Liver (tissue), 9 donors: ENCODE results near the gene GXYLT1. TPM values are rescaled to one million over a fixed set of nuclear protein-coding genes. Genes with fewer than 3 reads are reported as not detected.
A peak's percentile ranks its signal among the peaks of the same experiment; 100 is the strongest.

ENCODE experiments used
- DNase-seq: peaks from one replicate; pipeline ENCODE4 v3.0.0-alpha.2; 2017; ENCODE audit warnings: low spot score
- H3K27ac ChIP-seq, 2 donors: one replicate each; pipeline ENCODE4 v1.7.0; 2013; ENCODE audit warnings: inconsistent platforms in 2 of 2, low read length in 2 of 2, control low read depth in 1 of 2, low read depth in 1 of 2, mild to moderate bottlenecking in 1 of 2
- H3K27me3 ChIP-seq, 4 donors: one replicate each; pipeline versions ENCODE4 v1.6.1 to v1.7.0; 2013; ENCODE audit warnings: low read length in 3 of 4, inconsistent platforms in 1 of 4, mild to moderate bottlenecking in 1 of 4, moderate library complexity in 1 of 4; ENCODE audit not compliant: control insufficient read depth in 4 of 4, insufficient read depth in 4 of 4
- H3K36me3 ChIP-seq, 4 donors: one replicate each; pipeline versions ENCODE4 v1.6.1 to v1.7.0; 2013; ENCODE audit warnings: low read length in 3 of 4, mild to moderate bottlenecking in 3 of 4, low read depth in 1 of 4, moderate library complexity in 1 of 4; ENCODE audit not compliant: control insufficient read depth in 4 of 4, insufficient read depth in 3 of 4
- H3K4me1 ChIP-seq, 4 donors: one replicate each; pipeline versions ENCODE4 v1.6.1 to v1.7.0; 2013; ENCODE audit warnings: low read length in 3 of 4, mild to moderate bottlenecking in 3 of 4, moderate library complexity in 1 of 4; ENCODE audit not compliant: control insufficient read depth in 4 of 4, insufficient read depth in 4 of 4
- H3K4me3 ChIP-seq, 3 donors: one replicate each; pipeline versions ENCODE4 v1.6.1 to v1.7.0; 2013; ENCODE audit warnings: low read length in 3 of 3, control low read depth in 1 of 3, low read depth in 1 of 3, mild to moderate bottlenecking in 1 of 3
- H3K9ac ChIP-seq, 2 donors: one replicate each; pipeline ENCODE4 v1.7.0; 2013; ENCODE audit warnings: low read length in 2 of 2, mild to moderate bottlenecking in 2 of 2, moderate library complexity in 2 of 2, control low read depth in 1 of 2, low read depth in 1 of 2
- H3K9me3 ChIP-seq, 4 donors: one replicate each; pipeline versions ENCODE4 v1.6.1 to v1.7.0; 2013; ENCODE audit warnings: low read length in 3 of 4; ENCODE audit not compliant: control insufficient read depth in 4 of 4
- EGR1 ChIP-seq, 2 donors: IDR thresholded peaks; 2 replicates each; pipeline ENCODE4 v1.6.1; 2016 to 2018; ENCODE audit warnings: antibody characterized with exemption in 2 of 2, low read depth in 2 of 2
- FOXA1 ChIP-seq: IDR thresholded peaks from 2 replicates; pipeline ENCODE4 v1.6.1; 2016; ENCODE audit warnings: antibody characterized with exemption
- HNF4A ChIP-seq, 2 donors: conservative IDR thresholded peaks; 2 replicates each; pipeline ENCODE4 v1.6.1; 2016; ENCODE audit warnings: antibody characterized with exemption in 2 of 2, mild to moderate bottlenecking in 2 of 2
- HNF4G ChIP-seq: IDR thresholded peaks from 2 replicates; pipeline ENCODE4 v1.6.1; 2016; ENCODE audit warnings: antibody characterized with exemption
- JUND ChIP-seq, 2 donors: IDR thresholded peaks; 2 replicates each; pipeline ENCODE4 v1.6.1; 2016; ENCODE audit warnings: antibody characterized with exemption in 2 of 2
- RAD21 ChIP-seq, 2 donors: IDR thresholded peaks; 2 replicates each; pipeline ENCODE4 v1.6.1; 2016; ENCODE audit warnings: antibody characterized with exemption in 2 of 2, mild to moderate bottlenecking in 2 of 2
- RXRA ChIP-seq, 2 donors: IDR thresholded peaks; 2 replicates each; pipeline ENCODE4 v1.6.1; 2017 to 2018; ENCODE audit warnings: antibody characterized with exemption in 2 of 2, mild to moderate bottlenecking in 1 of 2
- SP1 ChIP-seq: IDR thresholded peaks from 2 replicates; pipeline ENCODE4 v1.6.1; 2018; ENCODE audit warnings: antibody characterized with exemption, mild to moderate bottlenecking
- TAF1 ChIP-seq: conservative IDR thresholded peaks from 2 replicates; pipeline ENCODE4 v1.6.1; 2016; ENCODE audit warnings: antibody characterized with exemption, mild to moderate bottlenecking
- YY1 ChIP-seq: IDR thresholded peaks from 2 replicates; pipeline ENCODE4 v1.6.1; 2016; ENCODE audit warnings: antibody characterized with exemption, mild to moderate bottlenecking
- WGBS: extraction: QIAGEN DNeasy Blood & Tissue Kit; methylation state at CpG from one replicate; pipeline ENCODE4 v1.1.7; 2013; 5-methylcytosine and 5-hydroxymethylcytosine counted together
- polyA plus RNA-seq, 2 donors: library from polyadenylated mRNA; stranded (reverse) in 1 of 2; unstranded in 1 of 2; fragments of 200-250 nt in 1 of 2; fragments of >200 nt in 1 of 2; fragmentation: Nextera tagmentation in 1 of 2; extraction: Ambion mirVana in 1 of 2; gene quantifications; one replicate each; pipeline versions ENCODE4 v1.2.1 to v1.2.3, GENCODE V29; 2013 to 2015
- total RNA-seq, 2 donors: library from RNA; depleted of rRNA; stranded (reverse); fragments of >200 nt; gene quantifications; one replicate each; pipeline ENCODE4 v1.2.3, GENCODE V29; 2014
- TF ChIP-seq, protein P1 (sequence below): IDR thresholded peaks from 2 replicates; pipeline ENCODE4 v1.6.1; 2016; ENCODE audit warnings: antibody characterized with exemption
- TF ChIP-seq, protein P2 (sequence below): IDR thresholded peaks from 2 replicates; pipeline ENCODE4 v1.6.1; 2016; ENCODE audit warnings: antibody characterized with exemption
- TF ChIP-seq, protein P3 (sequence below): fragments of 150-350 bp; IDR thresholded peaks from 2 replicates; pipeline ENCODE4 v1.5.1; 2017; ENCODE audit warnings: improper control_type of control experiment, low read depth, low read length; ENCODE audit not compliant: missing input control
- TF ChIP-seq, protein P4 (sequence below): IDR thresholded peaks from 2 replicates; pipeline ENCODE4 v1.6.1; 2016; ENCODE audit warnings: antibody characterized with exemption
- TF ChIP-seq, protein P5 (sequence below): IDR thresholded peaks from 2 replicates; pipeline ENCODE4 v1.6.1; 2016; ENCODE audit warnings: antibody characterized with exemption, mild to moderate bottlenecking
- donor health status: healthy.
- donor health status: healthy.
- donor health status: healthy.
- donor health status: healthy.
- donor health status: healthy.

The GXYLT1 gene
- total and polyA plus RNA-seq, 4 donors, result 2.8 to 13.7 (median 7.6) TPM

DNA sequence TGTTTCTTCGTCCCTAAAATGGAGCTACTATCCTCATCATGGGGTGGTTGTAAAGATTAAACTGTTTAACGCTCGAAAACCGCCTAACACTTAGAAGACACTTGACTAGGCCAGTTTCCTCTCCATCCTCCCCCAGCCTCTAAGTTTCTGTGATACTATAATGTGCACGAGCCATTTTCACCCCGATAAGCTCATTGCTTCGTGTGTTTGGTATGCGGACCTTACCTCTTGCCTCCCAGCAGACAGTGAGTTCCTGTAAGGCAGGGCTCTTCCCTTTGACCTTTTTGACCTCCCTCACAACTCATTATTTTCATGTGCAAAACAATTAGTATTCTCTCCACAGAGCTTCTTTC lies 499 bp upstream of the GXYLT1 start:
- no peaks in the 10 kb centered on the region for H3K36me3 ChIP-seq
- peak overlapping the region; percentile 68 to 97 (median 85) for H3K4me3 ChIP-seq
- DNase-seq, result no peak
- TF ChIP-seq FOXA1 (no peak), RXRA (IDR thresholded peaks at IDR 0.05) (no peak), TAF1 (no peak), EGR1 (IDR thresholded peaks at IDR 0.05; ENCODE audit: low read depth in 2 of 2) (no peak), YY1 (no peak), SP1 (no peak)
- TF ChIP-seq, protein P1, sequence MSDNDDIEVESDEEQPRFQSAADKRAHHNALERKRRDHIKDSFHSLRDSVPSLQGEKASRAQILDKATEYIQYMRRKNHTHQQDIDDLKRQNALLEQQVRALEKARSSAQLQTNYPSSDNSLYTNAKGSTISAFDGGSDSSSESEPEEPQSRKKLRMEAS, result no peak
- H3K9ac ChIP-seq, result peak overlapping the region in 1 of 2 donors; percentile 30
- 17% methylated on average over 8 of the region's 8 CpGs for WGBS
- H3K27me3 ChIP-seq, result no peaks in the 10 kb centered on the region
- H3K9me3 ChIP-seq, result no peaks in the 10 kb centered on the region
- H3K27ac ChIP-seq, result peak overlapping the region; percentile 84 to 86
- H3K4me1 ChIP-seq, result peaks cover 0 to 20% (median 15%) of the 10 kb centered on the region in 4 donors

DNA sequence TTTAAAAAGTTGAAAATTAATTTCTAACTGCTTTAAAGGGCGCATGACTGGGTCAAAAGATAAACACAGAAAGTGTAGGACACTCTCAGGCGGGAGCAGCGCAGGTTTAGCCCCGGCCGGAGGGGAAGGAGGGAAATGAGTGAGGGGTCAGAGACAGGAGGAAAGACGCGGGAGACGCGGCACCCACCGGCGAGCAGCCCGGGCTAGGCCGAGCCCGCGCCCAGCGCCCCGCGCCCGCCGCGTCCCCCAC lies 591 bp downstream of the GXYLT1 start:
- no peaks in the 10 kb centered on the region for H3K36me3 ChIP-seq
- DNase-seq, result no peak
- peak overlapping the region; percentile 7 to 77 for H3K9ac ChIP-seq
- no peaks in the 10 kb centered on the region for H3K27me3 ChIP-seq
- TF ChIP-seq, protein P2, sequence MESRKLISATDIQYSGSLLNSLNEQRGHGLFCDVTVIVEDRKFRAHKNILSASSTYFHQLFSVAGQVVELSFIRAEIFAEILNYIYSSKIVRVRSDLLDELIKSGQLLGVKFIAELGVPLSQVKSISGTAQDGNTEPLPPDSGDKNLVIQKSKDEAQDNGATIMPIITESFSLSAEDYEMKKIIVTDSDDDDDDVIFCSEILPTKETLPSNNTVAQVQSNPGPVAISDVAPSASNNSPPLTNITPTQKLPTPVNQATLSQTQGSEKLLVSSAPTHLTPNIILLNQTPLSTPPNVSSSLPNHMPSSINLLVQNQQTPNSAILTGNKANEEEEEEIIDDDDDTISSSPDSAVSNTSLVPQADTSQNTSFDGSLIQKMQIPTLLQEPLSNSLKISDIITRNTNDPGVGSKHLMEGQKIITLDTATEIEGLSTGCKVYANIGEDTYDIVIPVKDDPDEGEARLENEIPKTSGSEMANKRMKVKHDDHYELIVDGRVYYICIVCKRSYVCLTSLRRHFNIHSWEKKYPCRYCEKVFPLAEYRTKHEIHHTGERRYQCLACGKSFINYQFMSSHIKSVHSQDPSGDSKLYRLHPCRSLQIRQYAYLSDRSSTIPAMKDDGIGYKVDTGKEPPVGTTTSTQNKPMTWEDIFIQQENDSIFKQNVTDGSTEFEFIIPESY, result no peak
- TF ChIP-seq TAF1 (no peak), YY1 (no peak), FOXA1 (no peak), HNF4A (conservative IDR thresholded peaks at IDR 0.05) (no peak), RAD21 (IDR thresholded peaks at IDR 0.05) (no peak), JUND (IDR thresholded peaks at IDR 0.05) (no peak), HNF4G (no peak), EGR1 (IDR thresholded peaks at IDR 0.05; ENCODE audit: low read depth in 2 of 2) (no peak), RXRA (IDR thresholded peaks at IDR 0.05) (no peak), SP1 (no peak)
- TF ChIP-seq, protein P3, sequence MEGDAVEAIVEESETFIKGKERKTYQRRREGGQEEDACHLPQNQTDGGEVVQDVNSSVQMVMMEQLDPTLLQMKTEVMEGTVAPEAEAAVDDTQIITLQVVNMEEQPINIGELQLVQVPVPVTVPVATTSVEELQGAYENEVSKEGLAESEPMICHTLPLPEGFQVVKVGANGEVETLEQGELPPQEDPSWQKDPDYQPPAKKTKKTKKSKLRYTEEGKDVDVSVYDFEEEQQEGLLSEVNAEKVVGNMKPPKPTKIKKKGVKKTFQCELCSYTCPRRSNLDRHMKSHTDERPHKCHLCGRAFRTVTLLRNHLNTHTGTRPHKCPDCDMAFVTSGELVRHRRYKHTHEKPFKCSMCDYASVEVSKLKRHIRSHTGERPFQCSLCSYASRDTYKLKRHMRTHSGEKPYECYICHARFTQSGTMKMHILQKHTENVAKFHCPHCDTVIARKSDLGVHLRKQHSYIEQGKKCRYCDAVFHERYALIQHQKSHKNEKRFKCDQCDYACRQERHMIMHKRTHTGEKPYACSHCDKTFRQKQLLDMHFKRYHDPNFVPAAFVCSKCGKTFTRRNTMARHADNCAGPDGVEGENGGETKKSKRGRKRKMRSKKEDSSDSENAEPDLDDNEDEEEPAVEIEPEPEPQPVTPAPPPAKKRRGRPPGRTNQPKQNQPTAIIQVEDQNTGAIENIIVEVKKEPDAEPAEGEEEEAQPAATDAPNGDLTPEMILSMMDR, result no peak
- TF ChIP-seq, protein P1, result no peak
- TF ChIP-seq, protein P4, sequence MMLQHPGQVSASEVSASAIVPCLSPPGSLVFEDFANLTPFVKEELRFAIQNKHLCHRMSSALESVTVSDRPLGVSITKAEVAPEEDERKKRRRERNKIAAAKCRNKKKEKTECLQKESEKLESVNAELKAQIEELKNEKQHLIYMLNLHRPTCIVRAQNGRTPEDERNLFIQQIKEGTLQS, result no peak
- TF ChIP-seq, protein P5, sequence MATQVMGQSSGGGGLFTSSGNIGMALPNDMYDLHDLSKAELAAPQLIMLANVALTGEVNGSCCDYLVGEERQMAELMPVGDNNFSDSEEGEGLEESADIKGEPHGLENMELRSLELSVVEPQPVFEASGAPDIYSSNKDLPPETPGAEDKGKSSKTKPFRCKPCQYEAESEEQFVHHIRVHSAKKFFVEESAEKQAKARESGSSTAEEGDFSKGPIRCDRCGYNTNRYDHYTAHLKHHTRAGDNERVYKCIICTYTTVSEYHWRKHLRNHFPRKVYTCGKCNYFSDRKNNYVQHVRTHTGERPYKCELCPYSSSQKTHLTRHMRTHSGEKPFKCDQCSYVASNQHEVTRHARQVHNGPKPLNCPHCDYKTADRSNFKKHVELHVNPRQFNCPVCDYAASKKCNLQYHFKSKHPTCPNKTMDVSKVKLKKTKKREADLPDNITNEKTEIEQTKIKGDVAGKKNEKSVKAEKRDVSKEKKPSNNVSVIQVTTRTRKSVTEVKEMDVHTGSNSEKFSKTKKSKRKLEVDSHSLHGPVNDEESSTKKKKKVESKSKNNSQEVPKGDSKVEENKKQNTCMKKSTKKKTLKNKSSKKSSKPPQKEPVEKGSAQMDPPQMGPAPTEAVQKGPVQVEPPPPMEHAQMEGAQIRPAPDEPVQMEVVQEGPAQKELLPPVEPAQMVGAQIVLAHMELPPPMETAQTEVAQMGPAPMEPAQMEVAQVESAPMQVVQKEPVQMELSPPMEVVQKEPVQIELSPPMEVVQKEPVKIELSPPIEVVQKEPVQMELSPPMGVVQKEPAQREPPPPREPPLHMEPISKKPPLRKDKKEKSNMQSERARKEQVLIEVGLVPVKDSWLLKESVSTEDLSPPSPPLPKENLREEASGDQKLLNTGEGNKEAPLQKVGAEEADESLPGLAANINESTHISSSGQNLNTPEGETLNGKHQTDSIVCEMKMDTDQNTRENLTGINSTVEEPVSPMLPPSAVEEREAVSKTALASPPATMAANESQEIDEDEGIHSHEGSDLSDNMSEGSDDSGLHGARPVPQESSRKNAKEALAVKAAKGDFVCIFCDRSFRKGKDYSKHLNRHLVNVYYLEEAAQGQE, result no peak
- peak overlapping the region; percentile 84 to 97 (median 87) for H3K4me3 ChIP-seq
- H3K27ac ChIP-seq, result peak overlapping the region; percentile 84 to 86
- no peaks in the 10 kb centered on the region for H3K9me3 ChIP-seq
- under 1% methylated on average over 21 of the region's 21 CpGs for WGBS
- H3K4me1 ChIP-seq, result peaks cover 0 to 20% (median 15%) of the 10 kb centered on the region in 4 donors
